ENCODE data around the gene RIMS4.

GRCh38 chr20:44838521-44838920 is 28.2 kb upstream of the RIMS4 start:
- TF ChIP-seq CTCF (IDR thresholded peaks at IDR 0.05), result no peak
- no peak for TF ChIP-seq EZH2phosphoT487 (IDR thresholded peaks at IDR 0.05)
- no peak for TF ChIP-seq EZH2 (IDR thresholded peaks at IDR 0.05)

Data from neural progenitor cell (in vitro differentiated cells).